AG09309 (cell line): ENCODE results near the gene SAMD4A.

Source experiments
- DNase-seq: peaks from one replicate; pipeline ENCODE4 v3.0.0-alpha.2; 2010; ENCODE audit warnings: low read depth
- H3K4me3 ChIP-seq: 2 replicates; pipeline ENCODE4 v1.5.1; 2011; ENCODE audit warnings: mild to moderate bottlenecking, low read depth, low read length, moderate library complexity; ENCODE audit not compliant: control insufficient read depth
- CTCF ChIP-seq: IDR thresholded peaks from 2 replicates; pipeline ENCODE4 v1.5.1; 2011; ENCODE audit warnings: mild to moderate bottlenecking, low read depth, low read length, inconsistent platforms; ENCODE audit not compliant: insufficient read depth, control insufficient read depth; ENCODE audit errors: missing control alignments

The SAMD4A gene

GRCh38 chr14:54665946-54666345 lies 99.0 kb downstream of the SAMD4A start:
- H3K4me3 ChIP-seq, result no peak overlapping the region
- no peak for TF ChIP-seq CTCF
- no peak for DNase-seq

GRCh38 chr14:54667026-54667744 lies 100.3 kb downstream of the SAMD4A start:
- no peak for DNase-seq

GRCh38 chr14:54667764-54668163 lies 100.8 kb downstream of the SAMD4A start:
- TF ChIP-seq CTCF, result no peak
- DNase-seq, result no peak

More at GRCh38 chr14:54667026-54667744, 100.3 kb downstream of the SAMD4A start:
- H3K4me3 ChIP-seq, result no peak overlapping the region
- no peak for TF ChIP-seq CTCF

GRCh38 chr14:54669721-54670561 lies 103.0 kb downstream of the SAMD4A start:
- H3K4me3 ChIP-seq, result no peak overlapping the region
- DNase-seq, result no peak
- no peak for TF ChIP-seq CTCF

More at GRCh38 chr14:54667764-54668163, 100.8 kb downstream of the SAMD4A start:
- no peak overlapping the region for H3K4me3 ChIP-seq

- H3K4me3 ChIP-seq, result no peak overlapping the region
- no peak for TF ChIP-seq CTCF
- DNase-seq, result no peak
Observed at GRCh38 chr14:54671537-54671936, 104.6 kb downstream of the SAMD4A start.

GRCh38 chr14:54672181-54672580 lies 105.3 kb downstream of the SAMD4A start:
- H3K4me3 ChIP-seq, result no peak overlapping the region
- TF ChIP-seq CTCF, result no peak
- DNase-seq, result no peak
